Head of caudate nucleus (tissue), 42 donors: ENCODE measurements around the gene SH3PXD2A.
"Not testable (repeated sequence)": the region's sequence is repeated elsewhere in the genome, so short reads cannot be mapped to it uniquely, and the experiment has no call there.

Experiments used
- DNase-seq, 42 donors: peaks; one replicate each; pipeline versions ENCODE4 v3.0.0 to v3.0.0-alpha.2; 2020 to 2021; ENCODE audit warnings: mixed read lengths in 7 of 42
- intact Hi-C: fragments of 100-400 bp; cut with DNase I; formaldehyde crosslinking; loops from one replicate; pipeline ENCODE4 v1.15.0; 2022

Gene SH3PXD2A

DNA sequence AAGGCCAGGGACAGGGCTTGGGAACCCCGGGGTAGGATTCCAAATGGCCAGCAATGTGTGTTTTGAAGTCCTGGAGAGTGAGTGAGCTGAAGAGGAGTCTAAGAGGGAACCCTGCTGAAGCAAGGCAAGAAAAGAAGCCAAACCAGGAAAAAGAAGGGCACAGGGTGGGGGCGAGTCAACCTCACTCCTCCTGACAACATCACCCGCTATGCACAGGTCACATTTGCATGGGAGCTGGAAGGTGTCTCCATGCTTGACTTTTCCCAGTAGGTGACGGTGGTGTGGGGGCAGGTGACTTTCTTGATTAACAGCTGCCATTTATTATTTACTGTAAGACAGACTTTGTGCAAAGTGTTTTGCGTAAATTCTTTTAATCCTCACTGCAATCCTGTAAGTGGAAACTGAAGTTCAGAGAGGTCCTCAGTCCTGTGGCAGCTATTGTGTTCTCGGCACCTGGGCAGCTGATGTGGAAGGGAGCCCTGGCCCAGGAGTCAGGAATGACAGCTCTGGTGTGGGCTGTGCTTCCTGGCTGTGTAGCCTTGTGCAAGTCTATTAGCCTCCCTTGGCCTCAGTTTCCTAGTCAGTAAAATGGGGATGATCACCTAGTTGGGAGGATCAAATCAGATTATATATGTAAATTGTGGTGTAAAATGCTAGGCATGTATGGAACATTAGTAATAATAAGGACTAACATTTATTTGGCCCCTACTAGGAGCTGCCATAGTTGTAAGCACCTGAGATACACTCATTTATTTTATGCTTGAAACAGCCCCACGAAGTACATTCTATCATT lies 90.9 kb downstream of the SH3PXD2A start:
- intact Hi-C loops: no loop called here
- DNase-seq: peak in 23 of 42 donors; percentile 17 to 81 (median 44)

DNA sequence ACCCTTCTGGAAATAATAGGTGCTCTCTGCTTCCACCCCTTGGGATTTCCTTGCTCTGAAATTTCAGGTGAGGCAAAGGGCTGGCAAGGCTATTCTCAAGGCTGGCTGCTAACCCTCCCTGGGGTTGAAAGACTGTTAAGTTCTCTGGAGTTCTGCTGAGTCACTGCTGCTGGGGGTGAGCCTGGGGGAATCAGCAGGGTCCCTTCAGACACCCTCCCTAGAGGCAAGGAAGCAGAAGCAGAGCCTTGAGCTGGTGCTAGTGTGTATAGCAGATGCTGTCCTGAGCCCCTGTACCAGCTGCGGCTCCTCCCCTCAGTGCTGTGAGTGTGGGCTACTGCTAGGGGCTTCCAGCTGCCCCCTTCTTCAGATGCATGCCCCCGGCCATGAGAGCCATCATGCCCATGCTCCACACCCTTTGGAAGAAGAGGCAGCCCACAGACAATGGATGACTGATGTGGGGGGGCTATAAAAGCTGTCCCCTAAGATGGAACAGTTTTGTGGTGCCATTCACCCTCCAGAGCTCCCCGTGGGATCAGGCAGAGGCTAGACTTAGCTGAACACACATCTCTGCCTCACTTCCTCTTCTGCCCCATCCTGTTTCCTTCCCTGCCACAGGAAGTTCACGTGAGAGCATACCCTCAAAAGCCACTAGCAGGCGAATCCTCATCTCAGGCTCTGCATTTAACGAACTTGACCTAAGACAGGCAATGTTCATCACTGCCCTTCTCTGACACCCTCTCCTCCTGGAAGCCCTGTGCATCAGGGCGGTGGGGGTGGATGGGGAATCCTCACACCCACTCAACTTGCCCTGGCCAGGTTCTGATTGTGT lies 91.8 kb downstream of the SH3PXD2A start:
- peak in 9 of 42 donors; percentile 26 to 66 (median 39) for DNase-seq
- intact Hi-C loops: no loop called here

DNA sequence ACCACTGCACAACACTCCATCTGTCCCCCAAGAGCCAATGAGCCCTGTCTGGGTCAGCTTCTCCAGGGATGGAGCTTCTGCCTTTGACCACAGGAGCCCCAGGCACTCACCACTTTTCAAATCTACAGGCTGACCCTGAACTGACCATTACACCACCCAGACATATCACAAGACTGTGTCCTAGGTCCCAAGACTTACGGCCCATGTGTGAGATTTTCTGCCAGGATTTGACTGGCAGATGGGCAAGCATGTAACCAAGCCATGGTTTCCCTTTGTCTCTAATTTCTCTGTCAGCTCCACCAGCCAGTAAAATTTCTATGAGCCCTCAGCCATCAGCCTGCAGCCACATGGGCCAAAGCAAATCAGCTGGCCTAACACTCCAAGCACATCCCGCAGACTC lies 92.5 kb downstream of the SH3PXD2A start:
- no peak for DNase-seq
- intact Hi-C loops: no loop called here

DNA sequence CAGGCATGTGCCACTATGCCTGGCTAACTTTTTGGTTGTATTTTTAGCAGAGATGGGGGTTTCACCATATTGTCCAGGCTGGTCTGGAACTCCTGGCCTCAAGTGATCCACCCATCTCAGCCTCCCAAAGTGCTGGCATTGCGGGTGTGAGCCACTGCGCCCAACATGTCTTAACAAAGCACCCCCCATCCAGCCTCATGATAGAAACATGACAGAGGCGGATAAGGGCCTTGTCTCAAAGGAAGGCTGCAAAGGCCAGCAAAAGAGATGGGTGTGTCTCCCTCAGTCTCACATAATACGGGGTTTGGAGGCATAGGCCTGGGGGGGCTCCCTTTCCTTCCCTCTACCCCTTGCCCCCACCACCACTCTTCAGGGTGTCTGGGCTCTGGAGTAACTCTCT lies 93.2 kb downstream of the SH3PXD2A start:
- intact Hi-C loops: no loop called here
- no peak for DNase-seq

DNA sequence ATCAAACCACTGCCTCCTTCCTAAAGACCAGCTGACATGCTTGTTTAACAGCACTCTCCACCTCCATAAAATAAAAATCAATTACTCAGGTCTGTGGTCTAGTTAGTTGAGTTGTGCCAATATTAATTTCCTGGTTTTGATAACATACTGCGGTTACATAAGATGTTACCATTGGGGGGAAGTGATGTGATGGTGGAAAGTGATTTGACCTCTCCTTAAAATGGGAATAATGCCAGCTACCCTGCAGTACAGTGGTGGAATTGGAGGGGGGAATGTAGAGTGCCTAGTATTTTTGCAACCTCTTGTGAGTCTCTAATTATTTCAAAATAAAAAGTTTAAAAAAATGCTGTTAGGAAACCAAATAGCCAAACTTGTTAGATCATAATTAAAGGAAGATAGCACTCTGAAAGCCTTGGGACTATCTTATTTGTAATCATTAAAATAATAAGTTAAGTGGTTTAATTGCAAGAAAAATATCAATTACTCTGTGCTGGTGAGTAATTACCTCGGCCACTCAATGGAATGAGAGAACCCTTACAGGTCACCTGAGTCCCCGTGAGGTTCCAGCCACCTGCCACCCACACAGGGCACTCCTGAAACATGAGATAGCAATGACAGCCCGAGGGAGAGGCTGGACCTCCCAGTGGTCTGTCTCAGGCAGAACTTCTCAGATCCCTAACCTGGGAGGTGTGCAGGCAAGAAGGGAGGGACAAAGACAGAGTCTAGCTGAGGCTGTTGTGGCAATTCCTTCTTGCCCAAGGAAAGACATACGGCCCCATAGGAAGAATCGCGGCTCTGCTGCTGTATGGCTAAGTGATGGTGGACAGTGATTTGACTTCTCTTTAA lies 94.1 kb downstream of the SH3PXD2A start:
- DNase-seq: no peak
- intact Hi-C loops: no loop called here

DNA sequence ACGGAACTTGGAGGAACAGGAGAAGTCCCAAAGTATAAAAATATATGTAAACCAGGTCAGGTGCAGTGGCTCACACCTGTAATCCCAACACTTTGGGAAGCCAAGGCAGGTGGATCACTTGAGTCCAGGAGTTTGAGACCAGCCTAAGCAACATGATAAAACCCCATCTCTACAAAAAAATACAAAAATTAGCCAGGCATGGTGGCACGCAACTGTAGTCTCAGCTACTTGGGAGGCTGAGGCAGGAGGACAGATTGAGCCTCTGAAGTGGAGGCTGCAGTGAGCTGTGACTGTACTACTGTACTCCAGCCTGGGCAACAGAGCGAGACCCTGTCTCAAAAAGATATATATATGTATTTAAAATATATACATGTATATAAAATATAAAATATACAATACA lies 95.1 kb downstream of the SH3PXD2A start:
- DNase-seq, intact Hi-C loops: not testable (repeated sequence)

DNA sequence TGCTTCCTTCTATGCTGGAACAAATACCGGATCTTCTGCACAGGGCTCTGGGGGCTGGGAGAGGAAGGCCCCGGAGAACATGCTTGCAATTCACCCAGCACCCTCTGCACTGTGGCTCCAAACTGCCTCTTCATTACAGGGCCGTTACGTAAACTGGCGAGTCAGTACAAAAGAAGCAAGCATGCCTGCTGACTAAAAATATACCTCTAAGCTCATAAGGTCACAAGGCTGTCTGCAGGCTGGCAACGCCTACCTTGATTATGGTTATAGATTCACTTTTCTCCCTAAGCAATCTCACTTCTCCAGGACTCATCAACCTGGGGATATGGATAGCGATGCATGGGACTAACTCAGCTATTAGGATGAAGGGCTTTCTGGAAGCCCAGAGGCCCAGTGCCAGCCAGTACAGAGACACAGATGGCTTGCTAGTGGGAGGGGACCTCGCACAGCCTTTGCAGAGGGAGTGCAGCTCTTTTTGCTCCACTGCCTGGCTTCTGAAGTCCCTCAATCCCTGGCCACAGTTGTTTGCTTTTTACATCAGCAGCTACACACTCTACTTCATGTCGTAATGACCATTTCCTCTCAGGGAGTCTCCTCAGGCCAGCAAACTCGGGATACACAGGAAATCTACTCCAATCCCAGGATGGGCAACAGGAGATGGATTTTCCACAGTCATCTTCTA lies 96.1 kb downstream of the SH3PXD2A start:
- intact Hi-C loops: no loop called here
- DNase-seq: peak; percentile 42 to 93 (median 74)

DNA sequence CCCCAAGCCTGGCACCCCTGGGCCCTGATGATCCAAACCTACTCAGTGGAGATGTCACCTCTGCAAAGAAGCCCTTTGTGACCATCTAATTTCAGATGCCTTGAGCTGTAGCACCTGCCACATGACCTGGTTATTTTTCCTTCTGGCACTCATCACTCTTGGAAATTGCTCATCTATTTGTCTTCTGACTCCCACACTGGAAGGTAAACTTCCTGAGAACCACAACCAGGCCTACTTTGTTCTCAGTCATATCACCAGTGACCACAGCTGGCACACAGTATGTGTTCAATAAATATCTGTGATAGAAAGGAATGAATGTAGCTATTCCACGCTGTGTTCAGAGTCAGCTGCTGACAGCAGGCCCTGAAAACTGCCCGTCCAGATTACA lies 97.1 kb downstream of the SH3PXD2A start:
- intact Hi-C loops: no loop called here
- no peak for DNase-seq

DNA sequence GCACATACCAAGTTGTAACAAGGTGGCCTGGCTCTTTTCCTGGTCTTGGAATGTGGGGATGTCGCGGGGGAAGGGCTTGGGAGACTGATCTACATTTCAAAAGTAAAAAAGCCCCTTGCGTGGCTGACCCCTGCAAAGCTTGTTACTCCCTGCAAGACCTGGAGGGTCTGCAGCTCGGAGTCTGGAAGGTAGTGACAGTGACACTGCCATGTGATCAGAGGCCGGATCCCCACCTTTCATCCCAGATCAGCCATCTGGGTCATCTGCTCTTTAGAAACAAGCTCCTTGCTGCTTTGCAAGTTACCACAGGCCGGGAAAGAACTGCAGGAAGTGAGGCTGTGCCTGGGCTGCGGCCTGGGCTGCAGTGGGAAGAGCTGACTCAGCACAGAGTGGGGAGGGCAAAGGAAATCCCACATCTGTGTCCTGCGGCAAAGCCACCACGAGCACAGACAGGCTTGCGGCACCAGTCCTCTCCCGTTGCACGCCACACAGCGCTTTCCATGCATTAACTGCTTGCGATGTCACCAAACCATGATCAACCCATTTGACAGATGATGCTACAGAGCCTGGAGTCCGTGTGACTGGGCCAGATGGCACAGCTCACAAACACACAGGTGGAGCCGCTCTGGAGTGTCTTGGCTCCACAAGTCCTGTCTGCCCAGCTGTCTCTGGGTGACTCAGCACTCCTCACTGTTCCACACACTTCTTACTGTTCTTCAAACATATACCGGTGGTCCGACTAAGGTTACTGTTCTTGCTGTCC lies 97.7 kb downstream of the SH3PXD2A start:
- intact Hi-C loops: no loop called here

DNA sequence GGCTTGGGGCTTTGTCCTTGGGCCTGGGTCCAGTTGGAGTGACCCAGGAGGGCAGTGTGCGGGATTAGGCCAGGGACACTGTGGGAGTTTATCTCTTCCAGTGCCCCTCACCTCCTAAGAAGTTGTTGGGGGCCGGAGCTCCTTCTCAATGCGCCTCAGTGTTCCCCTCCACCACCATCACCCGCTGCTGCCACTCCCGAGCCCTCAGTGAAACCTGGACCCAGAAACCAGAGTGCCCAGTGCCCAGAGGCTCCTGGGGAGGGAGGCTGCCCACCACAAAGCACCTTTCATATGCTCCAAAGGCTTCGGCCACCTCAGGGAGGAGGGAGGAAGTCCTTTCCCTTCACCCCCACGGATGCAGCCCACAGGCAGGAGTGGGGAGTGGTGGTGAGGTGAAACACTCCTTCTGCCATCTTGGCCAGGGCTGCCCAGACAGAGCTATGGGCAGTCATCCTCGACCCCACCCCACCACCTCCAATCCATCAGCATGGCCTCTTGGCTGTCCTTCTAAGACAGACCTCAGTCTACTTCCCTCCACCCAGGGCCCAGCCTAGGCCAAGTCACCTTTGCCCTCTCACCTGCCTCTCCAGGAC lies 99.0 kb downstream of the SH3PXD2A start:
- intact Hi-C loops: no loop called here

More for the DNA sequence above, 97.7 kb downstream of the SH3PXD2A start:
- DNase-seq: peak in 12 of 42 donors; percentile 24 to 52 (median 38)

DNA sequence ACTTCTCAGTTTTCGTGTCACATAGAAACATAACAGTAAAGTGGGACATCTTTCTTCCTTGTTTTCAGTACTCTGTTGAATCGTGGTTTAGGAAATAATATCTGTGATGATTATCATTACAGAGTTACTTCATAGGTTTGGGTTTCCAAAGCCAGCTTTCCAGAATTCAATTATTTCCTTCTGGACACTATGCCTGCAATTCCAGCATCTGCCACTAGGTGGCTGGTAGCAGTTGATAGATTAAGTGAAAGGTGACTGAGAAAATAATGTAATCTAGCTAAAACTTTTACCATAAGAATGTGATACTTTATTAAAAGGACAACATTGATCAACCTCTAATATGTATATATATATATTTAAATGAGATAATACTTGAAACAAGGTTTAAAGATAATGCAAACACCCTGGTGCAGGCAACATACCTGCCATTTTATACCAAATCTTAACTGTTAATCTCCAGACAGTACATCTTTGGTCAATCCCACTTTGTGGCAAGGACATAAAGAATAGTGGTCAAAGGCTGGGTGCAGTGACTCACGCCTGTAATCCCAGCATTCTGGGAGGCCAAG lies 102.6 kb downstream of the SH3PXD2A start:
- intact Hi-C loops: no loop called here
- DNase-seq: no peak

More for the DNA sequence above, 99.0 kb downstream of the SH3PXD2A start:
- DNase-seq: no peak

DNA sequence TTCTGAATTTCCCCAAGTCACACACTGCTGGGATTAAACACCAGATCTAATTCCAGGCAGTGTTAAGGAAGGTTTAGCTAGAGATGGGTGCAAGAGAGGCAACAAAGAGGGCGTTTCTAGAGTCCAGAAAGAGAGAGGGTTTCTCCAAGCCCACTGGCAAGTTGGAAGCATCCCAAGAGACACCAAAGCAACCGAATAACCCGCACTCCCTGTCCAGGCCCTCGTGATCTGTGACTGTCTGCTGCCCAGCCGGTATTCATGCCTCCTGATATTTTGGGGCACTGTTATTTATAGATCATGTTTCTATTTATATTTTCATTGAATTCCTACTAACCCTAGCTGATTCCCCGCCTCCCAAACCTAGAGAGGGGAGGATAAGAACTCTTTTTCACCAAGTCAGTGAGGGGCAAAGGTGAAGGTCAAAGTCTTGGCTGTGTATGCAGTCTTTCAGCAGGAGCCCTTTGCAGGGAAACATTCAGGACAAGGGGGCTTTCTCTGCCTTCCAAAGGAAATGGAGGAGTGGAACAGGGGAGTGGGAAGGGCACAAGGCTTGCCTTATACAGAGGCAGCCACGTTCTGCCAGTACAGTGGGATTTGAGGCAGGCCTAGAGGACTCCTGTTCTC lies 103.6 kb downstream of the SH3PXD2A start:
- intact Hi-C loops: no loop called here

DNA sequence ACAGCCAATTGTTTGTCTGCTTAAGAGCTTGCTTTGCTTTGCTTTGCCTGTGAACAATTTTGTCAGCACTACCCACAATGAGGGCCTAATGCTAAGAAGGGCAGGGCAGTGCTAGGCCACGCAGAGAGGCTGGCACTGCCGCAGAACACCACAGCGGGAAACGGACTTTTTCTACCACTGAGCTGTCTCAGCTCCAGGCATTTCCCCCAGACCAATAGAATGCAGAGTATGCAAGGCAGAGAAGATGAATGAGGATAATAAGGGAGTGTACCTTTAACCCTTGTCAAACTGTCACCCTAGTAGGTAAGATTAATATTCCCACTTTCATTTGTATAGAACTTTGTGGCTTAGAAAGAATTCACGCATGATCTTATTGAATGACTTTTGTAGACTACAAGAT lies 104.5 kb downstream of the SH3PXD2A start:
- DNase-seq: no peak
- intact Hi-C loops: no loop called here

More for the DNA sequence above, 103.6 kb downstream of the SH3PXD2A start:
- DNase-seq: no peak

DNA sequence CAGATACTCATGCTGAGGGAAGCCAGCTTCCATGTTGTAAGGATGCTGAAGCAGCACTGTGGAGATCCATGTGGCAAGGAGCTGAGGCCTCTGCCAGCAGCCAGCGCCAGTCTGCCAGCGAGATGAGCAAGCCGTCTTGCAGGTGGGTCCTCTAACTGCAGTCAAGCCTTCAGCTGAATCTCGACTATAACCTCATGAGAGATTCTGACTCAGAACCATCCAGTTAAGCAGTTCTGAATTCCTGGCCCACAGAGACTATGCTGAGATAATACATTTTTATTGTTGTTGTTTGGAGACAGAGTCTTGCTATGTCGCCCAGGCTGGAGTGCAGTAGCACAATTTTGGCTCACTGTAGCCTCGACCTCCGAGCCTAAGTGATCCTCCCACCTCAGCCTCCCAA lies 105.6 kb downstream of the SH3PXD2A start:
- no peak for DNase-seq
- intact Hi-C loops: no loop called here

DNA sequence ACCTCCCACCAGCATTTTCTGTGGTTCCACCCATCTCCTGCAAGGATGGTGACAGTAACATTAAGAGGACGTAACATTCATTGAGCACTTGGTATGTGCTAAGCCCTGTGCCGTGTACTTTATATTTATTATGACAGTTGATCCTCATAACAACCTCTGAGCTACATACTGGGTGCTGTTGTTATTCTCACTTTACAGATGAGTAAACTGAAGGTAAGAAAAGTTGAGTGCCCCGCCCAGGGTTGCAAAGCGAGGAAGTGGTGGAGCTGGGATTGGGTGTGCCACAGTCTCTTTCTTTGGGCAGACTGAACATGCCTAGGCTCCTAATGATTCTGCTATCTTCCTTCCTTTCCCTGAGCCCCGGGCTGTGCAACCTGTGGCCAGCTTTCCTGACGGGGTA lies 107.4 kb downstream of the SH3PXD2A start:
- DNase-seq: no peak
- intact Hi-C loops: no loop called here

DNA sequence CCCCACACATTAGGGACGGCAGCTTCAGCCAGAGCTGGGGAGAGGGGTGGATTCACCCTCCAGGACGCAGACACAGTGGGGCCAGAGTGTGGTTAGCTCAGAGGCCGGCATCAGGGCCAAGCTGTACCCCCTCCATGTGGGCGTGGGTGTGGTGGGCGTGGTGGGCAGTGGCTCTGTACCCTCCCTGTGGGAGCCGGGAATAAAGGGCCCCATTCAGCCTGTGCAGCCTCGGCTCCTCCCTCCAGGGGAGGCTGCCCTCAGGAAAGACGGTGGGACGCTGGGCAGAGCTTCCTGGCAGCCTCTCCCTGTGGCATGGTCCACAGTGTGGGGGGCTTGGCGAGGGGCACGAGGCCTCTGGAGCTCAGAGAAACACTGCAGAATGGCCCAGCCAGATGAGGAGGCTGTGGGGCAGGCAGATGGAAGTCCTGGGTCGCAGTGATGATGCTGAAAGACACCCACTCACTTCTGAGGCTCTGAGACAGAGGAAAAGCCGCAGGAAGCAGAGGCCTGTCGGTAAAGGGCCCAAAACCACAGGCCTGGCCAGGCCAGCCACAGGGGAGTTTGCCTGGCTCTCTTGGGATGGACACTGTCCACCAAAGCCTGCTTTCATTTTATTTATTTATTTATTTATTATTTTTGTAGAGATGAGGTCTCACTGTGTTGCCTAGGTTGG lies 108.0 kb downstream of the SH3PXD2A start:
- no peak for DNase-seq
- intact Hi-C loops: no loop called here
